Liver (tissue), 3 donors: ENCODE measurements around the gene PHLPP1.

Experiments used
- EGR1 ChIP-seq, 2 donors: IDR thresholded peaks; 2 replicates each; pipeline ENCODE4 v1.6.1; 2016 to 2018; ENCODE audit warnings: antibody characterized with exemption in 2 of 2, low read depth in 2 of 2
- FOXA2 ChIP-seq: IDR thresholded peaks from 2 replicates; pipeline ENCODE4 v1.6.1; 2016; ENCODE audit warnings: antibody characterized with exemption
- GABPA ChIP-seq, 2 donors: IDR thresholded peaks in 1 of 2; conservative IDR thresholded peaks in 1 of 2; 2 replicates each; pipeline ENCODE4 v1.6.1; 2016; ENCODE audit warnings: antibody characterized with exemption in 2 of 2, mild to moderate bottlenecking in 1 of 2, moderate library complexity in 1 of 2
- HNF4G ChIP-seq: IDR thresholded peaks from 2 replicates; pipeline ENCODE4 v1.6.1; 2016; ENCODE audit warnings: antibody characterized with exemption
- JUND ChIP-seq, 2 donors: IDR thresholded peaks; 2 replicates each; pipeline ENCODE4 v1.6.1; 2016; ENCODE audit warnings: antibody characterized with exemption in 2 of 2
- MAX ChIP-seq: IDR thresholded peaks from 2 replicates; pipeline ENCODE4 v1.6.1; 2016; ENCODE audit warnings: antibody characterized with exemption
- RAD21 ChIP-seq, 2 donors: IDR thresholded peaks; 2 replicates each; pipeline ENCODE4 v1.6.1; 2016; ENCODE audit warnings: antibody characterized with exemption in 2 of 2, mild to moderate bottlenecking in 2 of 2
- RXRA ChIP-seq, 2 donors: IDR thresholded peaks; 2 replicates each; pipeline ENCODE4 v1.6.1; 2017 to 2018; ENCODE audit warnings: antibody characterized with exemption in 2 of 2, mild to moderate bottlenecking in 1 of 2
- TAF1 ChIP-seq: conservative IDR thresholded peaks from 2 replicates; pipeline ENCODE4 v1.6.1; 2016; ENCODE audit warnings: antibody characterized with exemption, mild to moderate bottlenecking
- YY1 ChIP-seq: IDR thresholded peaks from 2 replicates; pipeline ENCODE4 v1.6.1; 2016; ENCODE audit warnings: antibody characterized with exemption, mild to moderate bottlenecking
- ZBTB33 ChIP-seq: IDR thresholded peaks from 2 replicates; pipeline ENCODE4 v1.6.1; 2016; ENCODE audit warnings: antibody characterized with exemption
- TF ChIP-seq, protein P1 (sequence below): fragments of 150-350 bp; IDR thresholded peaks from 2 replicates; pipeline ENCODE4 v1.5.1; 2017; ENCODE audit warnings: improper control_type of control experiment, low read depth, low read length; ENCODE audit not compliant: missing input control
- TF ChIP-seq, protein P2 (sequence below): IDR thresholded peaks from 2 replicates; pipeline ENCODE4 v1.6.1; 2016; ENCODE audit warnings: antibody characterized with exemption, mild to moderate bottlenecking
- donor health status: healthy.
- donor health status: healthy.

DNA sequence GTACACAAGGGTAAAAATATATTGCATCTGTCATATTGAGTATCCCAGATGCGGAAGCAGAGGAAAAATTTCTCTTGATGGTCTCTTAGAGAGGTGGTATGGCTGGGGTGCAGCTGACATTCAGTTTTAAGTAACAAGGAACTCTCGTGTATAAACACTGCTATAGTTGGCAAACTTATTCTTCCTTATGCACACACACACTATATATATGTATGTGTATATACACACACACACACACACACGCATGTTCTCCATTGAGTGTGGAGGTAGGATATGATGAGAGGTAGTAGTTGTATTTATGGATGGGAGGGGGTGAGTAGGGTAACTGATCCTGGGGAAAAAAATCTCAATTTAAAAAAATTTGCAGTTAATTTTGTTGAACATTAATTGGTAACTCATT is 10.6 kb downstream of the PHLPP1 start:
- TF ChIP-seq RAD21 (IDR thresholded peaks at IDR 0.05) = no peak
- TF ChIP-seq, protein P1, sequence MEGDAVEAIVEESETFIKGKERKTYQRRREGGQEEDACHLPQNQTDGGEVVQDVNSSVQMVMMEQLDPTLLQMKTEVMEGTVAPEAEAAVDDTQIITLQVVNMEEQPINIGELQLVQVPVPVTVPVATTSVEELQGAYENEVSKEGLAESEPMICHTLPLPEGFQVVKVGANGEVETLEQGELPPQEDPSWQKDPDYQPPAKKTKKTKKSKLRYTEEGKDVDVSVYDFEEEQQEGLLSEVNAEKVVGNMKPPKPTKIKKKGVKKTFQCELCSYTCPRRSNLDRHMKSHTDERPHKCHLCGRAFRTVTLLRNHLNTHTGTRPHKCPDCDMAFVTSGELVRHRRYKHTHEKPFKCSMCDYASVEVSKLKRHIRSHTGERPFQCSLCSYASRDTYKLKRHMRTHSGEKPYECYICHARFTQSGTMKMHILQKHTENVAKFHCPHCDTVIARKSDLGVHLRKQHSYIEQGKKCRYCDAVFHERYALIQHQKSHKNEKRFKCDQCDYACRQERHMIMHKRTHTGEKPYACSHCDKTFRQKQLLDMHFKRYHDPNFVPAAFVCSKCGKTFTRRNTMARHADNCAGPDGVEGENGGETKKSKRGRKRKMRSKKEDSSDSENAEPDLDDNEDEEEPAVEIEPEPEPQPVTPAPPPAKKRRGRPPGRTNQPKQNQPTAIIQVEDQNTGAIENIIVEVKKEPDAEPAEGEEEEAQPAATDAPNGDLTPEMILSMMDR = no peak
- TF ChIP-seq TAF1 = no peak
- TF ChIP-seq ZBTB33 = no peak
- TF ChIP-seq, protein P2, sequence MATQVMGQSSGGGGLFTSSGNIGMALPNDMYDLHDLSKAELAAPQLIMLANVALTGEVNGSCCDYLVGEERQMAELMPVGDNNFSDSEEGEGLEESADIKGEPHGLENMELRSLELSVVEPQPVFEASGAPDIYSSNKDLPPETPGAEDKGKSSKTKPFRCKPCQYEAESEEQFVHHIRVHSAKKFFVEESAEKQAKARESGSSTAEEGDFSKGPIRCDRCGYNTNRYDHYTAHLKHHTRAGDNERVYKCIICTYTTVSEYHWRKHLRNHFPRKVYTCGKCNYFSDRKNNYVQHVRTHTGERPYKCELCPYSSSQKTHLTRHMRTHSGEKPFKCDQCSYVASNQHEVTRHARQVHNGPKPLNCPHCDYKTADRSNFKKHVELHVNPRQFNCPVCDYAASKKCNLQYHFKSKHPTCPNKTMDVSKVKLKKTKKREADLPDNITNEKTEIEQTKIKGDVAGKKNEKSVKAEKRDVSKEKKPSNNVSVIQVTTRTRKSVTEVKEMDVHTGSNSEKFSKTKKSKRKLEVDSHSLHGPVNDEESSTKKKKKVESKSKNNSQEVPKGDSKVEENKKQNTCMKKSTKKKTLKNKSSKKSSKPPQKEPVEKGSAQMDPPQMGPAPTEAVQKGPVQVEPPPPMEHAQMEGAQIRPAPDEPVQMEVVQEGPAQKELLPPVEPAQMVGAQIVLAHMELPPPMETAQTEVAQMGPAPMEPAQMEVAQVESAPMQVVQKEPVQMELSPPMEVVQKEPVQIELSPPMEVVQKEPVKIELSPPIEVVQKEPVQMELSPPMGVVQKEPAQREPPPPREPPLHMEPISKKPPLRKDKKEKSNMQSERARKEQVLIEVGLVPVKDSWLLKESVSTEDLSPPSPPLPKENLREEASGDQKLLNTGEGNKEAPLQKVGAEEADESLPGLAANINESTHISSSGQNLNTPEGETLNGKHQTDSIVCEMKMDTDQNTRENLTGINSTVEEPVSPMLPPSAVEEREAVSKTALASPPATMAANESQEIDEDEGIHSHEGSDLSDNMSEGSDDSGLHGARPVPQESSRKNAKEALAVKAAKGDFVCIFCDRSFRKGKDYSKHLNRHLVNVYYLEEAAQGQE = no peak
- TF ChIP-seq JUND (IDR thresholded peaks at IDR 0.05) = no peak
- no peak for TF ChIP-seq HNF4G
- TF ChIP-seq MAX = no peak
- no peak for TF ChIP-seq YY1
- TF ChIP-seq RXRA (IDR thresholded peaks at IDR 0.05) = no peak
- no peak for TF ChIP-seq EGR1 (IDR thresholded peaks at IDR 0.05; ENCODE audit: low read depth in 2 of 2)
- no peak for TF ChIP-seq GABPA (IDR thresholded peaks at IDR 0.05 in 1 of 2, conservative IDR thresholded peaks at IDR 0.05 in 1 of 2)
- TF ChIP-seq FOXA2 = no peak
